Fibroblast of villous mesenchyme (primary cell): ENCODE measurements around the gene ZCCHC18. TPM values are rescaled to one million over a fixed set of nuclear protein-coding genes. Genes with fewer than 3 reads are reported as not detected.

Experiments
- DNase-seq: peaks from one replicate; pipeline ENCODE4 v3.0.0-alpha.2; 2010; ENCODE audit warnings: low read depth
- H3K4me3 ChIP-seq: 2 replicates; pipeline ENCODE4 v1.5.1; 2011; ENCODE audit warnings: low read depth, mild to moderate bottlenecking, low read length
- CTCF ChIP-seq: IDR thresholded peaks from 2 replicates; pipeline ENCODE4 v1.5.1; 2012; ENCODE audit warnings: low read depth, mild to moderate bottlenecking, low read length; ENCODE audit not compliant: insufficient read depth
- total RNA-seq: library from RNA; depleted of rRNA; stranded (reverse); fragments of >200 nt; gene quantifications from 2 replicates; pipeline ENCODE4 v1.2.3, GENCODE V29; 2012

Gene ZCCHC18
- total RNA-seq, 1 donor = 0.43 TPM

DNA sequence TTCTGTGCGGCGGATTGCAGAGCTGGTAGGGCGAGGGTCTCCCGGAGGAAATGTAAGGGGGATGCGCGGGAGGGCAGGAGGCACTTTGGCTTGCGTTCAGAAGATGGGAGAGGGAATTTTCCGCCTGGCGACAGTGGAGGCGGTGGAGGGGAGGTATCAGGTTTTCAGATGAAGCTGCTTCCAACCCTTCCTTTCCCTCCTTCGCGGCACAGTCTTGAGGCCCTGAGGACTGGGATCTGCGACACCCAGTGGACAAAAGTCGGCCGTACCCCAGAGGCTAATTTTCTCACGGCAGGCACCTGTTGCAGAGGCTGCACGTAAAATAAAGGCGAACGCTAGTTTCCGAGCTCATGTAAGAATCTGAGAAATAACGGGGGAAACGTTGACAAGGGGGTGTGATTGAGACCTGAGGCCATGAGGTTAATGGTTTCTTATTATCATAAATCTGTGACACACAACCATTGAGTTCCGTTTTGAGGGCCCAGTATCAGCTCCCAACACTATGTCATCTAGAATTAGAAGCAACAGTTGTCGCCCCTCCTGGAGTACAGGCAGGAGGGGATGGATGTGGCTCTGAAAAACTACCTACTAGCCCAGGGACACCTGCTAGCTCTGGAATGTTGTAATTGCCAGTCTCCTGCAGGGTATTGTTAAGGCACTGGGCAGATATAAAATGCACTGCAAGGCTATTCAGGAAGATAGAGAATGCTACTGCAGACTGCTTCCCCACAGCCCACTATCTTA, 1.1 kb downstream of the ZCCHC18 start:
- H3K4me3 ChIP-seq = peak overlapping the region; percentile 62
- TF ChIP-seq CTCF = peak; percentile 49
- DNase-seq = peak; percentile 36

GRCh38 chrX:104117759-104118158, 5.4 kb downstream of the ZCCHC18 start:
- TF ChIP-seq CTCF = no peak
- no peak overlapping the region for H3K4me3 ChIP-seq

GRCh38 chrX:104118765-104119164, 6.4 kb downstream of the ZCCHC18 start:
- no peak overlapping the region for H3K4me3 ChIP-seq
- no peak for TF ChIP-seq CTCF
- no peak for DNase-seq

More at GRCh38 chrX:104117759-104118158, 5.4 kb downstream of the ZCCHC18 start:
- no peak for DNase-seq

DNA sequence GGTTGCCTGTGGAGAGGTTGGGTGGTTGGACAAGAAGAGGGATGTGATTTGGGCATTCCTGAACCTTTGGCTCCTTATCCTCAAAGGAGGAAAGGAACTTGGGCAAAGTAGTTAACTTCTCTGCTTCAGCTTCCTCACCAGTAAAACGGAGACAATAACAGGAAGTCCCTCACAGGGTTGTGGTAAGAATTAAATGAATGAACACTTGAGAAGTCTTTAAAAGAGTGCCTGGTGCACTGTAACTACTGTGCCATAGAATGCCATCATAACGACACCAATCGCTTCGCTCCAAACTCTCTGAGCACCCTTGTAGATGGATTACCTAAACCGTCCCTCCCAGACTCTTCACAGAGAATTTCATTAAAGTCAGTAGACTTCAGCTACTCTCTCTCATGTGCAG, 10.5 kb downstream of the ZCCHC18 start:
- TF ChIP-seq CTCF = no peak
- H3K4me3 ChIP-seq = no peak overlapping the region
- no peak for DNase-seq

DNA sequence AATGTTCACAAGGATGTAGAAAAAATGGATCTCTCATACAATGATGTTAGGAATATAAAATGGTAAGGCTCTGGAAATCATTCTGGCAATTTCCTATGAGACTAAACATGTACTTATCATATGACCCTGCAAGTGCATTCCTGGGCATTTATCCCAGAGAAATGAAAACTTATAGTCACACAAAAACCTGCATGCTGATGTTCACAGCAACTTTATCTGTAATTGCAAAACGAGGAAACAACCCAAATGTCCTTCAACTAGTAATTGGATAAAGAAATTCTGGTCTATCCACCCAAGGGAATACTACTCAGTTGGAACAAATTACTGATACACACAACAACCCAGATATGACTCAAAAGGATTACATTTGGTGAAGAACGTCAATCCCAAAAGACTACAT, 14.5 kb downstream of the ZCCHC18 start:
- no peak for DNase-seq
- H3K4me3 ChIP-seq = no peak overlapping the region
- no peak for TF ChIP-seq CTCF

GRCh38 chrX:104130808-104131207, 18.5 kb downstream of the ZCCHC18 start:
- no peak overlapping the region for H3K4me3 ChIP-seq
- no peak for DNase-seq
- TF ChIP-seq CTCF = no peak
